HG03342 (cell line): ENCODE measurements around the gene WNT11.

ENCODE experiments used
- ATAC-seq: cut with Tn5 transposase; IDR thresholded peaks from one replicate; pipeline ENCODE4 v1.9.1; 2021; ENCODE audit warnings: mild to moderate bottlenecking, moderate library complexity; ENCODE audit not compliant: unreplicated experiment

Gene WNT11

GRCh38 chr11:76206327-76207081 lies at the start of gene WNT11:
Gene WNT11 (minus strand): TSS chr11:76206502. CDS start chr11:76206407, 95 bp downstream.
- ATAC-seq: no peak

- no peak for ATAC-seq
Measured at GRCh38 chr11:76253416-76253815, 47.1 kb upstream of the WNT11 start.

DNA sequence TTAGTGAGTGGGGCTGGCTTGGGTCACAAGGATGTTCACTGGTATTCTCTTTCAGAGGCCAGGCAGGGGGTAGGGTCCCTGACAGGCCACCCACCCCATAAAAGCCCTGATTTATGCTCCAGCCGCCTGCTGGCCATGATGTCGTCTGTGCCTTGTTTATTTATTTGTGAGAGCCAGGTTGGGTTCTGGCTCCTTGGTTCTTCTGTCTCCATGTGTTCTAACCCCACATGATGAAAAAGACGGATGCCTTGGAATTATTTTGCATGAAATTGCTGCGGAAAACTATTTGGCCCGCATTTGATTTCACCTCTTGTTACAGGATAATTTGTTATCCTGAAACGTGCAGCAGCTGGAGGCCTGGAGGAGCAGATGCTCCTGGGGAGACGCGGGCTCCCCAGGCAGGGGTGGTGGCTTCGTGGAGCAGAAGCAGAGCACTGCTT lies 46.3 kb upstream of the WNT11 start:
- ATAC-seq: no peak

GRCh38 chr11:76251576-76251975 lies 45.3 kb upstream of the WNT11 start:
- no peak for ATAC-seq

DNA sequence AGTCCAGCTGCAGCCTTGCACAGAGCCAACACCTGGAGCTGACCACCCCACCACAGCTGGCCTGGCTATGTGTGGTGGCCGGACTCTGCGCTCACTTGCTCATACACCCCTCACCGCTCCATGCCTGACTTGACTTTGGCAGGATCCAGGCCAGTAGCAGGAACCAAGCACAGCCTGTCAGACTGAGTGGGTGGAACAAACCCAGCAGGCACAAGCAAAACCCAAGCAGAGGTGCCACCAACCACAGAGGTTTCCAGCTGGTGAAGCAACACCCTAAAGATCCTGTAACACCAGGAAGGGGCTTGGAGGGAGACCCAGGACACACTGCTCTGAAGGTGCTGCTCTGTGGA lies 44.9 kb upstream of the WNT11 start:
- no peak for ATAC-seq

GRCh38 chr11:76250520-76251225 lies 44.4 kb upstream of the WNT11 start:
- no peak for ATAC-seq

- ATAC-seq: no peak
Measured at GRCh38 chr11:76249195-76249741, 43.0 kb upstream of the WNT11 start.

GRCh38 chr11:76248210-76248609 lies 41.9 kb upstream of the WNT11 start:
- ATAC-seq: no peak

- ATAC-seq: no peak
Measured at GRCh38 chr11:76247091-76247490, 40.8 kb upstream of the WNT11 start.

GRCh38 chr11:76246271-76246933 lies 40.1 kb upstream of the WNT11 start:
- ATAC-seq: no peak

GRCh38 chr11:76245720-76246119 lies 39.4 kb upstream of the WNT11 start:
- ATAC-seq: no peak

DNA sequence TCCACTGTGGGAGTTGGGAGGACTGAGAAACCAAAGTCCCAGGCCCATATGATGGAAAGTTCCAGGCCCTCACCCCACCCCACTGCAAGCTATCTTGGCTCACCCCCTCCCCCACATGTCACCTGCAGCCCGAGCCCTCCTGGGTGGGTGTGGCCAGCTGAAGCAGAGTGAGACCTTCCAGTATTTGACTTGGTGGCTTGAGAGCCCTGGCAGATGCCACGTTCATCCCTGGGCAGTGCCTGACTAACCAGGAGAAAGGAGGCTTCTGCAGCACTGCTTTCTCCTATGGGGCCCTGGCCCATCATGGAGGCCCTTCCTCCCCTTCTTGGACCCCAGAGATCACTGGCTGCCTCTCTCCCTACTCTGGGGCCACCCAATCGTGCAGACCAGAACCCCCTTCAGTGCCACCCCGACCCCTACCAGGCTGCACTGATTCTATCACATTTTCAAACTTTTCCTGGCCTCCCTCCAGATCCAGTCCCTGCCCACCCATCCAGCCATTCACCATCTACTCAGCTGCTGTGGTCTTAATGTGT lies 38.1 kb upstream of the WNT11 start:
- no peak for ATAC-seq

DNA sequence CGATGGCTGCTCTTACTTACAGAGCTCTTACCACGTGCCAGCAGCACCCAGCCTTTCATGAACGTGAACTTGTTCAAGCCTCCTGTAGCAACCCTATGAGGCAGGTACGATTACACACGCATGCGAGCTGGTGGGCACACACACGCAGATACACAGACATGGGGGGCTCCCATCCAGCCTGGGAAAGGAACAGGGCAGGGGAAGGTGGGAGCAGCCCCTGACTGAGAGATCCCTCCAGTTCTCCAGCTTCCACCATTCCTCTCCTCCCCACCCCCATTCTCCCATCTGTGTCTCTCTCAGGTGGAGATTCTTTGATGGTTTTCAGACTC lies 37.6 kb upstream of the WNT11 start:
- ATAC-seq: no peak

DNA sequence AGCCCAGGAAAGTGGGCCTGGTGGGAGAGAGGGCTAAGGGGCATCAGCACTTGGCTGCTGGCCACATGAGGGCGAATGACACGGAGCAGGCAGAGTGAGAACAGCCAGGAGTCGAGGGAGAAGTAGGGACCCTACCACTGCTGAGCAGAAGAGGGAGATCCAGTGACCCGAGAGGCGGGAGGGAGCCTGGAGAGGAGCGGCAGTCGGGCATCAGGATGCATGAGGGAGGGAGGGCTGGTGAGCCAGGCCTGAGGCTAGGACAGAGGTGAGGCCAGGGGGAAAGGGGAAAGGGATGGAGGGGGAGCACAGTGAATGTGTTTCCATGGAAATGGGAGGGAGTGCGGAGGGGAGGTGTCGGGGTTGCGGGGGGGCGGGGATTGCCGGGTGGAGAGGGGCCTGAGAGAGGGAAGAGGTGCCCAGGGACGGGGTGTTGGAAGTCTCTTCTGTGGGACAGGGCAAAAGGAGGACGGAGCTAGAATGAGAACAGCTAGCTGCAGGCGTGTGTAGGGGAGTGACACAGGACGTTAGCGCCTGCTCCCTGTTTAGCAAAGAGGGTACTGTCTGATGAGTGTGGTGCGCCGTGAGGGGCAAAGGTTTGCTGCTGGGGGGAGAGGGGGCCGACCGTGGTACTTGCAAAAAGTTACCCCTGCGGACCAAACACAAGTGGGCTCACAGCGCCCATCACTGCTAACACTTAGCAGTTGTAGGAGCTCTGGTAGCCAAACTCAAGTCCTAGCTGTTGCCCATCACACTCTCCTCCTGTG lies 37.1 kb upstream of the WNT11 start:
- no peak for ATAC-seq

DNA sequence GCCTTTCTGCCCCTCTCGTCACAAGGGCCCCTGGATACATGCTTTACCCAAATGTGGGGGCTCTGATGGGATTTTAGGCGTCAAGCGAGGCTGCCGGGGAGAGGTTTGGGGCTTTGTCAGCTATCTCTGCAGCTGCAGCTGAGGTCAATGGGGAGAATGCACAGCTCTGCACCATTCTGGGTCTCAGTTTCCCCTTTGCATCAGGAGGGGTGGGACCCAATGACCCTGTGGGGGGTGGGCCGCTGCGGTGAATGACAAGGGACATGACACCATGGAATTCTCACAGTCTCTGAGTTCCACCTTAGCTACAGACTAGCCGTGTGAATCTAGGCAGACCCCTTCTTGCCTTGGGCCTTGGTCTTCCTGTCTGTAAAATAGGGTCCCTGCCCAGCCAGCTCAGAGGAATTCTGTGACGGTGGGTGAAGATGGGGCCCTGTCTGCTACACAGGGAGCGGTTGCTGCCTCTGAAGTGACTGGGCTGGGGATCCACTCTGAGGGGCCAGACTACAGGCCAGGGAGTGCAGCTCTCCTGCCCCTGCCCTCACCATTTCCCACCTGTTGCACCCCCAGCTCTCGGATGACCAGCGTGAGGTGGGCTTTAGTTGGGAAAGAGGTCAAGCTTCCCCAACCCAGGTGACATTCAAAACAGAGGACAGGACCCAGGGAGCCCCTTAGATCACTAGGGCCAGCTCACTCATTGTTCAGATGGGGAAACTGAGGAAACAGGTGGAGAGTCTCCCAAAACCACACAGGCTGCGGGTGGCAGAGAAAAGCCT lies 35.9 kb upstream of the WNT11 start:
- ATAC-seq: no peak

DNA sequence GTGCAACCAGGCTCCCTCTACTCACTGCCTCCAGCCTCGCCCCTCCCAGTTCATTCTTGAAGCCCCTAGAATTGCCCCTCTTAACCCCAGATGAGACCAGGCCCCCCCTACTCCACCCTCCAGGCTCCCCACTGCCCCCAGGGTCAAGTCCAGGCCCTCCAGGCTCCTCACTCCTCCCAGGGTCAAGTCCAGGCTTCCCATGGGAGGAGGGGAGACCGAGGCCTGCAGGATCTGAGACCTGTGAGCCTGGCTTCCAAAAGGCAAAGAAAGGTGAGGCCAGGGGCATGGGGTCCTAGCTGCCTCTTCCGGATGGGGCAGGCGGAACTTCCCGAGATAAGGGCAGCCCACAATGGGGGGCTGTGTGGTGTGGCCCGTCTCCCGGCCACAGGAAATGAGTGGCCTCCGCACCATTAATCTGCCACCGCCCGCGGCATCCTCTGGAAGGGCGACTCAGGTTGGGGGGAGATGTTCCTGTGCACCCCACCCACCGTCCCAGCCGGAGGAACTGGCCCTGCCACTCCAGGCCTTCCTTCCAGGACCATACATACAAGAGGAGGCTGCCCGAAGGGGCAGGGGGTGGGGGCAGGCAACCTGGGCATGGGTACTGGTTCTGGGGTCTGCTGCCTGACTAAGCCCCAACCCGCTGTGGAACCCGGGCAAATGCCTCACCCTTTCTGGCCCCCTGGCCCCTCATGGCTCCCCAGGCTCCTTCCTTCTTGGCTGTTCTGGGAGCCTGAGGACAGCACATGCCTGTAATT lies 35.1 kb upstream of the WNT11 start:
- no peak for ATAC-seq

DNA sequence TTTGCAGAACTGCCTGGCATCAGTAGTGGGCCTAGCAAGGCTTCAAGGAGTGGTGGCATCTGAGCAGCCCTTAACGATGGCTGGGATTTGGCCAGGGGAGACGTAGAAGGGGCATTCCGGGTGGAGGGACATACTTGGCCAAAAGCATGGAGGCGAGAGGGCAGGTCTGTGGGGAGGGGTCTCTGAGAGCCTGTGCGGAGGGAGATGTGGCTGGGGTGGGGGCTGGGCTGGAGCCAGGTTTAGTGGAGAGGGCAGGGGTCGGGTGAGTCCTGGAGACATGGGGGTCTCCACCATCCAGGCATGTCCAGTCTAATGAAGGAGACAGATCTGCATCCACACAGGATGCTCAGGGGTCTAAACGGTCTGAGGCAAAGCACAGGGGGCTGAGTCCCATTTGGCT lies 34.4 kb upstream of the WNT11 start:
- no peak for ATAC-seq

DNA sequence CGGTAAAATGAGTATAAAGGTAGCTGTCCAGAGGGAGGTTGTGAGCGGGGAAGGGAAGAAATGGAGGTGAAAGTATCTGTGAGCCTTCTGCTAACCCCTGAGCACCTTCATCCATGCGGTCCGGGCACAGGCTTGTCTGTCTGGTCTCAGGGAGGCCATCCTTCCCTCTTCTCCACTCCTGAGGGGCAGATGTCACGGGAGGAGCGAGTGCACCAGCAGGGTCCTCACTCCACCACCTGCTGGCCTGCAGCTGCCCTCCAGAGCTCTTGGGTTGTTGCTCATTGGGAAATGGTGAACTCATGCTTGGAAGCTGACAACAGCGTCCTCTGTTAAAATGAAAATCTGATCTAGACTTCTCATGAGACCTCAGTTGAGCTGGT lies 33.8 kb upstream of the WNT11 start:
- ATAC-seq: no peak

DNA sequence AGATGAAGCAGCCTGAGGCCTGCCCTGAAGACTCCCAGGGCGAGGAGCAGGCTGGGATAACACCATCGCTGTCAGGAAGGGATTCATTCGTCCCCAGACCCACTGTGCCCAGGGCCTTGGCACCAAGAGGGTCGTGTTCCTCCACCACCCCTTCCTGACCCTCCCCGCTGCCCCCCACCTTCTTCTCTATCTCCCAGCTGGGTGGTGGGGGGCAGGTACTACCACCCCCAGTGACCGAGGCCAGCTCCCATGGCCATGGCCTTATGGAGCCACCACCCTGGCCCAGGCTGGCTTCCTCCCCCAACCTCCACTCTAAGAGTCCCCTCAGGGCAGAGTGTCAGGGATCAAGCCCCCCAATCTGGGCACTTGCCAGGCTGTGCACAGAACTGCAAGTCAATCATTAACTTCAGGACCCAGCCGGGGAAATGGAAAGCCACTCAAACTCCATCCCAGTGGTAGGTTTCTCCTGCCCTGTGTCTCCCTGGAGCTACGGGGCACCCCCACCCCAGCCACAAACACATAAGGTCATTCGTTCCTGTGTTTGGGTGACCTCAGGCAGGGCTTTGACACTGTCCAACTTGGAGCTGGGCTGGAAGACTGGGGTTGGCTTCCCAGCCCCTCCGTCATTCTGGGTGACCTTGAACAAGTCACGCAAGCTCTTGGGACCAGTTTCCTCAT lies 33.3 kb upstream of the WNT11 start:
- no peak for ATAC-seq
